Measurements from ENCODE around the gene FNBP1. TPM values are rescaled to one million over a fixed set of nuclear protein-coding genes. Genes with fewer than 3 reads are reported as not detected.

The FNBP1 gene
- total RNA-seq, 1 experiment from 2014 or later = 30.8 TPM

DNA sequence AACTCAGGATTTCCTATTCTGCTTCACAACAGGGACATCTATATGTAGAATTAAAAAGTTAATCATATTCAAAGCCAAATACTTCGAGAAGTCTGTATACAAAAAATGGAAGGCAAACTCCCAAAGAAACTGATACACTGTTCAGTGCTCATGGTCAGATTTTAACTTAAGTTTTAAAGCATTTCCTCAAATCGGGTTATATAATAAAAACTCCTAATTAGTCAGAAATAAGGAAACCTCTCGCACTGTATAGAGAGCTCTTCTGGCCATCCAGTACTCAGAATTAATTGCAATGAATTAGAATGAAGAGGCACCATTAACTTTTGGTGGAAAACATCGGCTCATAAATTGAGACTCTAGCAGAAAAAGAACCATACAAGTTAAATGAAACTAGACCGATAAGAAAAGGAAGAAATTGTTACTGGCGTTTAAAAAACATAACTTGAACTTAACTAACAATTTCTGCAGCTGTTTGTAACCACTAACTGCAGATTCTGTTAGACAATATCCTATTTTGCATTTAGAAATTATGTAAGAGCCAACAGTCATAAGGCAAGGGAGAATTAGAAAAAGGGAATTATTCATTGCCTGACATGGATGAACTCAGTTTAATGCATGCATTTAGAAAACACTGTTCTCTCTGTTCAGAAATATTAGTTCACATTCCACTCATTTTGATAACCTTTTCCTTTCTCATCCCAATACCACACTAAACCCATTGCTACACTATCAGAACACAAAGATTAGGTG, 96.6 kb downstream of the FNBP1 start:
- Histone ChIP-seq H3F3A (ENCODE audit: low read length, unreplicated experiment) (no peaks in the 10 kb centered on the region), H3K4me2 (ENCODE audit: low read length) (no peak overlapping the region), H4K20me1 (ENCODE audit: low read length) (no peaks in the 10 kb centered on the region), H3K9me3 (ENCODE audit: low read length) (no peaks in the 10 kb centered on the region), H3K27ac (ENCODE audit: low read length) (no peak overlapping the region), H3K4me1 (ENCODE audit: insufficient read depth, low read length) (no peaks in the 10 kb centered on the region), H3K79me2 (ENCODE audit: low read length) (no peaks in the 10 kb centered on the region), H3K9ac (ENCODE audit: low read length) (no peak overlapping the region), H3K4me3 (ENCODE audit: low read length) (no peak overlapping the region), H2AFZ (ENCODE audit: low read length) (no peak overlapping the region), H3K27me3 (ENCODE audit: low read length) (no peaks in the 10 kb centered on the region), H3K36me3 (ENCODE audit: low read depth, low read length) (peaks cover 10% of the 10 kb centered on the region), H3K9me2 (replicated peaks; ENCODE audit: low read length) (no peaks in the 10 kb centered on the region)
- no peak for DNase-seq
- no TSS peak for BruUV-seq (replicated peaks)
- ChIA-PET CTCF (no interaction called here), POLR2A (ENCODE audit: unreplicated experiment) (no interaction called here)
- intact Hi-C loops (cut with micrococcal nuclease) = no loop called here
- TF ChIP-seq EZH2 (IDR thresholded peaks at IDR 0.05; ENCODE audit: low read length, unreplicated experiment) (no peak), CTCF (conservative IDR thresholded peaks at IDR 0.05; ENCODE audit: low read depth, low read length) (no peak), EZH2phosphoT487 (IDR thresholded peaks at IDR 0.05; ENCODE audit: borderline replicate concordance, low read length) (no peak)
- ATAC-seq = no peak

DNA sequence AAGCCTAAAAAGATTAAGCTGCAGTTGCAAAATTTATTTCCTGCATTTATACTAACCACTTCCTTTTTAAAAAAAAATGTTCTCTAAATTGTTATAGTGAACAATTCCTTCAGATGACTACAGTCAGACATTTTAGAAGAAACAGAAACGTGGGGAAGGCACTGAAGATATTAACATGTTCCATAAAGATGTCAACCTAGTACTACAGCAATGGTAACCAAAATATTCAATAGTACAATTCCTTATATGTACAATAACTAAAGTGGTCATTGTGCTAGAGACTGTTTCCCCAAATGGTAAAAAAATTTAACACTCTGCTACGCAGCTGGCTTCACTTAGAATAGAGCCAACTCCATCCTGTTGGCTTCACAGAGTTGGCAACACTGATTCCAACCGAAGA, 97.7 kb downstream of the FNBP1 start:
- Histone ChIP-seq H3K4me2 (ENCODE audit: low read length) (no peak overlapping the region), H2AFZ (ENCODE audit: low read length) (no peak overlapping the region), H3K36me3 (ENCODE audit: low read depth, low read length) (peaks cover 10% of the 10 kb centered on the region), H4K20me1 (ENCODE audit: low read length) (no peaks in the 10 kb centered on the region), H3F3A (ENCODE audit: low read length, unreplicated experiment) (no peaks in the 10 kb centered on the region), H3K4me3 (ENCODE audit: low read length) (no peak overlapping the region), H3K79me2 (ENCODE audit: low read length) (no peaks in the 10 kb centered on the region), H3K4me1 (ENCODE audit: insufficient read depth, low read length) (no peaks in the 10 kb centered on the region), H3K9ac (ENCODE audit: low read length) (no peak overlapping the region), H3K27ac (ENCODE audit: low read length) (no peak overlapping the region), H3K27me3 (ENCODE audit: low read length) (no peaks in the 10 kb centered on the region), H3K9me2 (replicated peaks; ENCODE audit: low read length) (no peaks in the 10 kb centered on the region), H3K9me3 (ENCODE audit: low read length) (no peaks in the 10 kb centered on the region)
- BruUV-seq (replicated peaks) = no TSS peak
- POLR2A ChIA-PET (ENCODE audit: unreplicated experiment) = no interaction called here
- CTCF ChIA-PET = no interaction called here
- no peak for TF ChIP-seq CTCF (conservative IDR thresholded peaks at IDR 0.05; ENCODE audit: low read depth, low read length)
- no peak for TF ChIP-seq EZH2 (IDR thresholded peaks at IDR 0.05; ENCODE audit: low read length, unreplicated experiment)
- TF ChIP-seq EZH2phosphoT487 (IDR thresholded peaks at IDR 0.05; ENCODE audit: borderline replicate concordance, low read length) = no peak
- ATAC-seq = no peak
- intact Hi-C loops (cut with micrococcal nuclease) = no loop called here
- DNase-seq = no peak

DNA sequence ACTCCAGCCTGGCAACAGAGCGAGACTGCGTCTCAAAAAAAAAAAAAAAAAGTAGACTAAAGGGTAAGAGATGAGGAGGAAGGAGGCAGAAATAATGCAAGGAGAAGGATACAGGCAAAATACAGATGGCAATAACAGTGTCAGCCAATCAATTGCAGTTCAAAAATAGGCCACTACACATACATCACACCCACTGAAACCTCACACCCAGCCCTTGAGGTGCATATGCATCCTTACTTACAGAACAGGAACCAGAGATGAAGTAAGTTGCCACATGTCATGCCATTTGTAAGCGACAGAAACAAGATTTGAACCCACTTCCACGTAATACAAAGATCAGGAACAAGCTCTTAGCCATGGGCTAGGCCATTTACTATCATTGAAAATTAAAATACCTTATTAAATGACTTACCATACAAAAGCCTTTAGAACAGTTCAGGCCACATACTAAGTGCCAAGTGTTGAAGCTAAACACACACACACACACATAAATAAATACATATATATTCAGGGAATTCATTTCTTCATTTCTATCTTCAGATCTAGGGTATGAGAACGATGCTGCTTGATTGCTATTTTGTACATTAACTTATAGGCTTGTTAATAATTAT, 98.4 kb downstream of the FNBP1 start:
- no peak for TF ChIP-seq EZH2phosphoT487 (IDR thresholded peaks at IDR 0.05; ENCODE audit: borderline replicate concordance, low read length)
- no peak for TF ChIP-seq CTCF (conservative IDR thresholded peaks at IDR 0.05; ENCODE audit: low read depth, low read length)
- TF ChIP-seq EZH2 (IDR thresholded peaks at IDR 0.05; ENCODE audit: low read length, unreplicated experiment) = no peak
- DNase-seq (no peak), ATAC-seq (no peak)
- Histone ChIP-seq H3K27ac (ENCODE audit: low read length) (no peak overlapping the region), H3K9me2 (replicated peaks; ENCODE audit: low read length) (no peaks in the 10 kb centered on the region), H3K4me1 (ENCODE audit: insufficient read depth, low read length) (no peaks in the 10 kb centered on the region), H3K9ac (ENCODE audit: low read length) (no peak overlapping the region), H3F3A (ENCODE audit: low read length, unreplicated experiment) (no peaks in the 10 kb centered on the region), H3K79me2 (ENCODE audit: low read length) (no peaks in the 10 kb centered on the region), H4K20me1 (ENCODE audit: low read length) (no peaks in the 10 kb centered on the region), H3K4me2 (ENCODE audit: low read length) (no peak overlapping the region), H3K4me3 (ENCODE audit: low read length) (no peak overlapping the region), H3K36me3 (ENCODE audit: low read depth, low read length) (peaks cover 10% of the 10 kb centered on the region), H2AFZ (ENCODE audit: low read length) (no peak overlapping the region), H3K9me3 (ENCODE audit: low read length) (no peaks in the 10 kb centered on the region), H3K27me3 (ENCODE audit: low read length) (no peaks in the 10 kb centered on the region)
- no TSS peak for BruUV-seq (replicated peaks)
- POLR2A ChIA-PET (ENCODE audit: unreplicated experiment) = no interaction called here
- CTCF ChIA-PET = no interaction called here
- intact Hi-C loops (cut with micrococcal nuclease) = no loop called here
